Measurements from ENCODE around the gene GRIPAP1. TPM values are rescaled to one million over a fixed set of nuclear protein-coding genes. Genes with fewer than 3 reads are reported as not detected.

Gene GRIPAP1
- polyA plus RNA-seq, 1 donor = 51.4 TPM

GRCh38 chrX:49030283-49030682, 28.2 kb upstream of the GRIPAP1 start:
- H3K4me3 ChIP-seq (ENCODE audit: low read length) = no peak overlapping the region
- peaks cover 7% of the 10 kb centered on the region for H3K4me1 ChIP-seq (ENCODE audit: control insufficient read depth, insufficient read depth, low read length)
- WGBS (ENCODE audit: insufficient coverage, low lambda C conversion rate) = no CpG with 5 or more reads among the region's 6 CpGs
- H3K9me3 ChIP-seq (ENCODE audit: control insufficient read depth, low read depth, low read length) = no peaks in the 10 kb centered on the region
- DNase-seq = peak in 1 of 2 donors; percentile 26
- H3K36me3 ChIP-seq (ENCODE audit: control insufficient read depth, insufficient read depth, low read length) = peaks cover 30% of the 10 kb centered on the region
- peak overlapping the region; percentile 58 for H3K27ac ChIP-seq (ENCODE audit: low read length)
- H3K27me3 ChIP-seq (ENCODE audit: control insufficient read depth, insufficient read depth, low read length) = no peaks in the 10 kb centered on the region

GRCh38 chrX:49029876-49030275, 27.8 kb upstream of the GRIPAP1 start:
- no peaks in the 10 kb centered on the region for H3K9me3 ChIP-seq (ENCODE audit: control insufficient read depth, low read depth, low read length)
- H3K4me3 ChIP-seq (ENCODE audit: low read length) = no peak overlapping the region
- H3K36me3 ChIP-seq (ENCODE audit: control insufficient read depth, insufficient read depth, low read length) = peaks cover 30% of the 10 kb centered on the region
- peak overlapping the region; percentile 58 for H3K27ac ChIP-seq (ENCODE audit: low read length)
- WGBS (ENCODE audit: insufficient coverage, low lambda C conversion rate) = no CpG with 5 or more reads among the region's 6 CpGs
- peaks cover 7% of the 10 kb centered on the region for H3K4me1 ChIP-seq (ENCODE audit: control insufficient read depth, insufficient read depth, low read length)
- DNase-seq = peak; percentile 85 to 91
- no peaks in the 10 kb centered on the region for H3K27me3 ChIP-seq (ENCODE audit: control insufficient read depth, insufficient read depth, low read length)

GRCh38 chrX:49019599-49020249, 17.7 kb upstream of the GRIPAP1 start:
- Histone ChIP-seq H3K27ac (ENCODE audit: low read length) (no peak overlapping the region), H3K27me3 (ENCODE audit: control insufficient read depth, insufficient read depth, low read length) (no peaks in the 10 kb centered on the region), H3K9me3 (ENCODE audit: control insufficient read depth, low read depth, low read length) (no peaks in the 10 kb centered on the region), H3K36me3 (ENCODE audit: control insufficient read depth, insufficient read depth, low read length) (no peaks in the 10 kb centered on the region), H3K4me1 (ENCODE audit: control insufficient read depth, insufficient read depth, low read length) (no peaks in the 10 kb centered on the region), H3K4me3 (ENCODE audit: low read length) (no peak overlapping the region)
- no CpG with 5 or more reads among the region's 7 CpGs for WGBS (ENCODE audit: insufficient coverage, low lambda C conversion rate)
- no peak for DNase-seq

- no peak for DNase-seq
- Histone ChIP-seq H3K27me3 (ENCODE audit: control insufficient read depth, insufficient read depth, low read length) (no peaks in the 10 kb centered on the region), H3K9me3 (ENCODE audit: control insufficient read depth, low read depth, low read length) (no peaks in the 10 kb centered on the region), H3K4me1 (ENCODE audit: control insufficient read depth, insufficient read depth, low read length) (no peaks in the 10 kb centered on the region), H3K4me3 (ENCODE audit: low read length) (no peak overlapping the region), H3K36me3 (ENCODE audit: control insufficient read depth, insufficient read depth, low read length) (no peaks in the 10 kb centered on the region), H3K27ac (ENCODE audit: low read length) (no peak overlapping the region)
- WGBS (ENCODE audit: insufficient coverage, low lambda C conversion rate) = no CpG with 5 or more reads among the region's 2 CpGs
Observed at GRCh38 chrX:49019050-49019449, 17.0 kb upstream of the GRIPAP1 start.

- no CpG with 5 or more reads among the region's 5 CpGs for WGBS (ENCODE audit: insufficient coverage, low lambda C conversion rate)
- Histone ChIP-seq H3K36me3 (ENCODE audit: control insufficient read depth, insufficient read depth, low read length) (peaks cover 6% of the 10 kb centered on the region), H3K4me1 (ENCODE audit: control insufficient read depth, insufficient read depth, low read length) (peaks cover 3% of the 10 kb centered on the region), H3K27ac (ENCODE audit: low read length) (no peak overlapping the region), H3K9me3 (ENCODE audit: control insufficient read depth, low read depth, low read length) (no peaks in the 10 kb centered on the region), H3K27me3 (ENCODE audit: control insufficient read depth, insufficient read depth, low read length) (no peaks in the 10 kb centered on the region), H3K4me3 (ENCODE audit: low read length) (no peak overlapping the region)
- DNase-seq = no peak
Observed at GRCh38 chrX:49003696-49004095, 1.6 kb upstream of the GRIPAP1 start.

- DNase-seq = no peak
- no CpG with 5 or more reads among the region's 17 CpGs for WGBS (ENCODE audit: insufficient coverage, low lambda C conversion rate)
Observed at GRCh38 chrX:49001521-49002090, 458 bp downstream of the GRIPAP1 start.

GRCh38 chrX:49000636-49001035, 1.4 kb downstream of the GRIPAP1 start:
- Histone ChIP-seq H3K4me1 (ENCODE audit: control insufficient read depth, insufficient read depth, low read length) (peaks cover 3% of the 10 kb centered on the region), H3K27me3 (ENCODE audit: control insufficient read depth, insufficient read depth, low read length) (no peaks in the 10 kb centered on the region), H3K4me3 (ENCODE audit: low read length) (no peak overlapping the region), H3K36me3 (ENCODE audit: control insufficient read depth, insufficient read depth, low read length) (peaks cover 26% of the 10 kb centered on the region), H3K27ac (ENCODE audit: low read length) (no peak overlapping the region), H3K9me3 (ENCODE audit: control insufficient read depth, low read depth, low read length) (no peaks in the 10 kb centered on the region)
- WGBS (ENCODE audit: insufficient coverage, low lambda C conversion rate) = no CpG with 5 or more reads among the region's 4 CpGs
- DNase-seq = no peak

More at GRCh38 chrX:49001521-49002090, 458 bp downstream of the GRIPAP1 start:
- H3K4me3 ChIP-seq (ENCODE audit: low read length) = peak overlapping the region; percentile 91
- H3K36me3 ChIP-seq (ENCODE audit: control insufficient read depth, insufficient read depth, low read length) = peaks cover 23% of the 10 kb centered on the region
- no peaks in the 10 kb centered on the region for H3K9me3 ChIP-seq (ENCODE audit: control insufficient read depth, low read depth, low read length)
- peaks cover 3% of the 10 kb centered on the region for H3K4me1 ChIP-seq (ENCODE audit: control insufficient read depth, insufficient read depth, low read length)
- H3K27ac ChIP-seq (ENCODE audit: low read length) = peak overlapping the region; percentile 14
- no peaks in the 10 kb centered on the region for H3K27me3 ChIP-seq (ENCODE audit: control insufficient read depth, insufficient read depth, low read length)

GRCh38 chrX:48999030-48999429, 3.0 kb downstream of the GRIPAP1 start:
- no CpG with 5 or more reads among the region's 5 CpGs for WGBS (ENCODE audit: insufficient coverage, low lambda C conversion rate)

GRCh38 chrX:48998391-48998790, 3.7 kb downstream of the GRIPAP1 start:
- Histone ChIP-seq H3K27me3 (ENCODE audit: control insufficient read depth, insufficient read depth, low read length) (no peaks in the 10 kb centered on the region), H3K27ac (ENCODE audit: low read length) (no peak overlapping the region), H3K9me3 (ENCODE audit: control insufficient read depth, low read depth, low read length) (no peaks in the 10 kb centered on the region), H3K36me3 (ENCODE audit: control insufficient read depth, insufficient read depth, low read length) (peaks cover 34% of the 10 kb centered on the region), H3K4me3 (ENCODE audit: low read length) (no peak overlapping the region), H3K4me1 (ENCODE audit: control insufficient read depth, insufficient read depth, low read length) (peaks cover 3% of the 10 kb centered on the region)
- WGBS (ENCODE audit: insufficient coverage, low lambda C conversion rate) = no CpG with 5 or more reads among the region's 4 CpGs
- no peak for DNase-seq

More at GRCh38 chrX:48999030-48999429, 3.0 kb downstream of the GRIPAP1 start:
- peaks cover 29% of the 10 kb centered on the region for H3K36me3 ChIP-seq (ENCODE audit: control insufficient read depth, insufficient read depth, low read length)
- H3K9me3 ChIP-seq (ENCODE audit: control insufficient read depth, low read depth, low read length) = no peaks in the 10 kb centered on the region
- H3K27ac ChIP-seq (ENCODE audit: low read length) = no peak overlapping the region
- no peaks in the 10 kb centered on the region for H3K27me3 ChIP-seq (ENCODE audit: control insufficient read depth, insufficient read depth, low read length)
- DNase-seq = no peak
- H3K4me3 ChIP-seq (ENCODE audit: low read length) = no peak overlapping the region
- peaks cover 3% of the 10 kb centered on the region for H3K4me1 ChIP-seq (ENCODE audit: control insufficient read depth, insufficient read depth, low read length)

GRCh38 chrX:48997865-48998264, 4.2 kb downstream of the GRIPAP1 start:
- peaks cover 38% of the 10 kb centered on the region for H3K36me3 ChIP-seq (ENCODE audit: control insufficient read depth, insufficient read depth, low read length)
- H3K27me3 ChIP-seq (ENCODE audit: control insufficient read depth, insufficient read depth, low read length) = no peaks in the 10 kb centered on the region
- H3K4me1 ChIP-seq (ENCODE audit: control insufficient read depth, insufficient read depth, low read length) = peaks cover 3% of the 10 kb centered on the region
- WGBS (ENCODE audit: insufficient coverage, low lambda C conversion rate) = no CpG with 5 or more reads among the region's 1 CpG
- no peaks in the 10 kb centered on the region for H3K9me3 ChIP-seq (ENCODE audit: control insufficient read depth, low read depth, low read length)
- no peak overlapping the region for H3K4me3 ChIP-seq (ENCODE audit: low read length)
- no peak overlapping the region for H3K27ac ChIP-seq (ENCODE audit: low read length)
- DNase-seq = no peak

- Histone ChIP-seq H3K36me3 (ENCODE audit: control insufficient read depth, insufficient read depth, low read length) (peaks cover 39% of the 10 kb centered on the region), H3K9me3 (ENCODE audit: control insufficient read depth, low read depth, low read length) (no peaks in the 10 kb centered on the region), H3K4me1 (ENCODE audit: control insufficient read depth, insufficient read depth, low read length) (peaks cover 3% of the 10 kb centered on the region), H3K27me3 (ENCODE audit: control insufficient read depth, insufficient read depth, low read length) (no peaks in the 10 kb centered on the region), H3K27ac (ENCODE audit: low read length) (no peak overlapping the region), H3K4me3 (ENCODE audit: low read length) (no peak overlapping the region)
- no peak for DNase-seq
- WGBS (ENCODE audit: insufficient coverage, low lambda C conversion rate) = 100% methylated on average over 2 of the region's 3 CpGs
Observed at GRCh38 chrX:48997455-48997854, 4.6 kb downstream of the GRIPAP1 start.

Measured in large intestine (tissue), 3 donors.